ENCODE results near the gene MAPKAPK2. TPM values are rescaled to one million over a fixed set of nuclear protein-coding genes. Genes with fewer than 3 reads are reported as not detected.

MAPKAPK2 gene
- total RNA-seq, 1 experiment from 2014 or later, result 51.1 TPM

GRCh38 chr1:206662396-206663092 lies 22.2 kb upstream of the MAPKAPK2 start:
- Histone ChIP-seq H3K27me3 (ENCODE audit: insufficient read depth, low read length) (peaks cover 18% of the 10 kb centered on the region; the same call in 1 of the 2 replicates), H2AFZ (ENCODE audit: low read depth, low read length, poor library complexity, severe bottlenecking) (no peak overlapping the region), H3K9me2 (ENCODE audit: insufficient read depth) (no peaks in the 10 kb centered on the region), H3K9ac (ENCODE audit: low read length) (no peak overlapping the region), H4K20me1 (ENCODE audit: insufficient read depth) (no peaks in the 10 kb centered on the region), H3K27ac (ENCODE audit: low read depth, low read length) (no peak overlapping the region), H3K4me1 (ENCODE audit: control insufficient read depth in 1 of 2, insufficient read depth in 2 of 2, low read length in 2 of 2) (no peaks in the 10 kb centered on the region; a peak in 1 of 4 replicates), H3K9me3 (ENCODE audit: control insufficient read depth in 1 of 2, insufficient read depth in 1 of 2, low read depth in 1 of 2, low read length in 2 of 2) (no peaks in the 10 kb centered on the region), H3K79me2 (ENCODE audit: insufficient read depth, low read length) (no peaks in the 10 kb centered on the region), H3K4me2 (ENCODE audit: low read length) (no peak overlapping the region), H3K4me3 (replicated peaks in 1 of 2; ENCODE audit: low read depth in 1 of 2, low read length in 2 of 2) (no peak overlapping the region), H3K36me3 (ENCODE audit: control insufficient read depth in 1 of 2, insufficient read depth in 2 of 2, low read length in 2 of 2) (no peaks in the 10 kb centered on the region)
- ChIA-PET POLR2A (no interaction called here), RAD21 (ENCODE audit: low non-redundant PET in 1 of 2, low total read pairs in 2 of 2, uncharacterized antibody in 2 of 2, unreplicated experiment in 2 of 2) (interaction anchor here in 1 of 2 experiments (2.4 kb wide), 1 partner anchor 27 kb away, joined by 9 read pairs; the partner anchor contains the start of gene DYRK3), CTCF (interaction anchor here (1.0 to 6.8 kb wide), 11 partner anchors 11 to 250 kb away, joined by 4 to 71 read pairs (median 16); partner anchors contain the start of genes DYRK3 and EIF2D)
- no peak for TF ChIP-seq YY1 (IDR thresholded peaks at IDR 0.05; ENCODE audit: extremely low read depth, insufficient replicate concordance, low read depth, low read length)
- TF ChIP-seq SIN3A (IDR thresholded peaks at IDR 0.05; ENCODE audit: low read depth), result no peak
- no peak for TF ChIP-seq CTCF (IDR thresholded peaks at IDR 0.05 in 2 of 3, conservative IDR thresholded peaks at IDR 0.05 in 1 of 3; ENCODE audit: borderline replicate concordance in 1 of 3, insufficient read depth in 1 of 3, low read depth in 2 of 3, low read length in 2 of 3)
- no peak for TF ChIP-seq POLR2A (IDR thresholded peaks at IDR 0.05; ENCODE audit: borderline replicate concordance, extremely low read depth, insufficient read depth, insufficient read length)
- no peak for TF ChIP-seq EZH2 (IDR thresholded peaks at IDR 0.05)
- no peak for TF ChIP-seq EGR1 (IDR thresholded peaks at IDR 0.05; ENCODE audit: low read depth)
- TF ChIP-seq POLR2AphosphoS5 (IDR thresholded peaks at IDR 0.05; ENCODE audit: low read depth, low read length), result no peak
- TF ChIP-seq ZBTB33 (IDR thresholded peaks at IDR 0.05; ENCODE audit: extremely low read depth, insufficient replicate concordance, low read length), result no peak
- no peak for TF ChIP-seq ZNF274 (IDR thresholded peaks at IDR 0.05; ENCODE audit: low read depth, low read length)
- TF ChIP-seq RAD21 (IDR thresholded peaks at IDR 0.05; ENCODE audit: low read depth), result no peak
- no peak for TF ChIP-seq ELF1 (IDR thresholded peaks at IDR 0.05; ENCODE audit: borderline replicate concordance, low read depth)
- no TSS peak for BruUV-seq (replicated peaks)
- DNase-seq (ENCODE audit: low read depth, low spot score) (no peak), ATAC-seq (no peak)
- intact Hi-C loops (cut with micrococcal nuclease), result no loop called here
